ENCODE results near the gene ABHD2.

ABHD2 gene

GRCh38 chr15:89167267-89168176 is 79.3 kb downstream of the ABHD2 start:
- peak; percentile 52 for DNase-seq (ENCODE audit: low read depth)

GRCh38 chr15:89168316-89168833 is 80.1 kb downstream of the ABHD2 start:
- DNase-seq (ENCODE audit: low read depth): no peak

DNA sequence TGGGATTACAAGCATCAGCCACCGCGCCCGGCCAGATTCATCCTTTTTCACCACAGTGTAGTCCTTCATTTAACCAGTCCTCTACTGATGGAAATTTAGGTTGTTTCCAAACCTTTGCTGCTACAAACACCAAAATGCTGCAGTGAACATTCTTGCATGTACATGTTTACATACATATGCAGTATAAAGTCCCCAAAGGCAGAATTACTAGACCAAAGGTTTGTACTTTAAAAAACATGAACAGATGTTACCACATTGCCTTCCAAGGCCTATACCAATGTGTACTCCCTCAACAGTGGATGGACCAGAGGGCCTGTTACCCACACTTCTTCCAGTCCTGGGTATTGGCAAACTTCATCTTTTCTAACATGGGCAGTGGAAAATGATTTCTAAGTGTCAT is 82.1 kb downstream of the ABHD2 start:
- DNase-seq (ENCODE audit: low read depth): no peak

- DNase-seq (ENCODE audit: low read depth): peak; percentile 43
Observed at GRCh38 chr15:89171136-89172072, 83.1 kb downstream of the ABHD2 start.

- no peak for DNase-seq (ENCODE audit: low read depth)
Observed at GRCh38 chr15:89172921-89173320, 84.7 kb downstream of the ABHD2 start.

DNA sequence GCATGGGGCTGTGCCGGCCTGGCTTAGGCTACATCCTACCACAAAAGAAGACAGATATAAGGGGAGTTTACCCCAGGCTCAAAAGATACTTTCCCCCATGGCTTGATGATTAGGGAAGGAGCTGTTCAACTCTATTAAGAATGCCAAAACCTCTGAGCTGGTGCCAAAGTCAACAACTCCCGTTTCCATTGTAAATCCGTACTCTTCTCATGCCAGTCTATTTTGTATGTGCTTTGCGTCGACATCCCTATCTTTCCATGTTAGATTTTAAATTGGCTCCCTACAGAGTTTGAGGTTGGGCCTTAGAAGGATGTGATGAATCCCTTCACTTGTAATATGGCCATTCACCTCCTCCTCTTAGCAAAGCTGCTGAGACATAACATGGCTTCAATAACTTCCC is 86.2 kb downstream of the ABHD2 start:
- DNase-seq (ENCODE audit: low read depth): no peak

- DNase-seq (ENCODE audit: low read depth): no peak
Observed at GRCh38 chr15:89175617-89176191, 87.4 kb downstream of the ABHD2 start.

GRCh38 chr15:89177116-89177515 is 88.9 kb downstream of the ABHD2 start:
- DNase-seq (ENCODE audit: low read depth): no peak

GRCh38 chr15:89177633-89178306 is 89.5 kb downstream of the ABHD2 start:
- DNase-seq (ENCODE audit: low read depth): peak; percentile 75

DNA sequence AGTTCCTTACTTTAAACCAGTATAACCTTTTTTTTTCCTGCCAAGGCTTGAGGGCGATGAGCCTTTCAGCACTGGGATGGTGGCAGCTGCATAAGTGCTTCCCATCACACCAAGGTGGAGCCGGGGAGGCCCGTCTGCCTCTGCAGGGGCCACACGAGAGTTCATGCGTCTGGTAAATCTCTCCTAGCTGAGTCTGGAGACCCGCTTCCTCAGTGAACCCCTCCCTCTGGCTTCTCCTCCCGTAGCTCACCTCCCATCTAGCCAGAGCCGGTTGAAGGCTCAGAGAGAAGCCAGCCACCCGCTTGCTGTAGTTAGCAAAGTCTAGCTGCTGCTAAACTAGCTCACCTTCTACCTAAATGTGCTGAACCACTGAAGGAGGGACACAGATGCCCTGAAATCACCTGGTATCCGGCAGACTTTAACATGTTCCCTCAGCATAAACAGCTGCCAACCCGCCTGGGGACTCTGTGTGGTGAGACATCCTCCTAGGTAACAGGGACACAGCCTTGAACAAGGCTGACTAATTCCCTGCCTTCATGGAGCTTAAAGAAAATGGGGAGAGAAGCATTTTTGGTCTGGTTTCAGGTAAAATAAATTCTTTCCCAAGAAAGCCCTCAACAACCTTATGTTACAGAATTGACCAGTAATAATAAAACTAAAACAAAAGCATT is 90.2 kb downstream of the ABHD2 start:
- no peak for DNase-seq (ENCODE audit: low read depth)

- DNase-seq (ENCODE audit: low read depth): peak; percentile 54
Observed at GRCh38 chr15:89179966-89180875, 92.0 kb downstream of the ABHD2 start.

GRCh38 chr15:89184357-89184756 is 96.1 kb downstream of the ABHD2 start:
- DNase-seq (ENCODE audit: low read depth): no peak

DNA sequence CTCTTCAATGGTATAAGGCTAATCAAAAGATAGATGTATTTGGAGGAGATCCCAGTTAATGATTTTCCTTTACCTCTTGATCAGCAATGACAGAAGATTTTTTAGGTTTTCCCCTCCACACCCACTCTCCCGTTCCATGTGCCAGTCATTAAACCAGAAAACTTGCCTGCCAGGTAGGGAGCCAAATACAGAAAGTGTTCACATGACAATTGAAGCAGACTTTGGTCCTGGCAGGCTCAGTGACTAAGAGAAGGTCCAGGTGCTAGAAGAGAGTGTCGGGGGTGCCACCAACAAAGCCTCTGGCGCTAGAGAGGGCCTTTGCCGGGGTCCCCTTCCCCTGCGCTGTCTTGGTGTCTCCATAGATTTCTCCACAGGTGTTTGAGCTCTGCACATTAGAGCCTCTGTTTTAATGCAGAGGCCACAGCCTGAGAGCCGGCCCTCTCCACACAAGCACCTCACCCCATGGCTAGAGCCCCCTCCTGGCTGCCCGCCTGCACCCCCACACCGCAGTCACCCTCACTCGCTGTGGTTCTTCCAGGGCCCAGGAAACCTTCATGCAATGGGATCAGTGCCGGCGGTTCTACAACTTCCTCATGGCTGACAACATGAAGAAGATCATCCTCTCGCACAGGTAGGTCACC is 96.8 kb downstream of the ABHD2 start:
- no peak for DNase-seq (ENCODE audit: low read depth)

GRCh38 chr15:89186803-89187202 is 98.5 kb downstream of the ABHD2 start:
- DNase-seq (ENCODE audit: low read depth): no peak

- no peak for DNase-seq (ENCODE audit: low read depth)
Observed at GRCh38 chr15:89187301-89187985, 99.2 kb downstream of the ABHD2 start.

DNA sequence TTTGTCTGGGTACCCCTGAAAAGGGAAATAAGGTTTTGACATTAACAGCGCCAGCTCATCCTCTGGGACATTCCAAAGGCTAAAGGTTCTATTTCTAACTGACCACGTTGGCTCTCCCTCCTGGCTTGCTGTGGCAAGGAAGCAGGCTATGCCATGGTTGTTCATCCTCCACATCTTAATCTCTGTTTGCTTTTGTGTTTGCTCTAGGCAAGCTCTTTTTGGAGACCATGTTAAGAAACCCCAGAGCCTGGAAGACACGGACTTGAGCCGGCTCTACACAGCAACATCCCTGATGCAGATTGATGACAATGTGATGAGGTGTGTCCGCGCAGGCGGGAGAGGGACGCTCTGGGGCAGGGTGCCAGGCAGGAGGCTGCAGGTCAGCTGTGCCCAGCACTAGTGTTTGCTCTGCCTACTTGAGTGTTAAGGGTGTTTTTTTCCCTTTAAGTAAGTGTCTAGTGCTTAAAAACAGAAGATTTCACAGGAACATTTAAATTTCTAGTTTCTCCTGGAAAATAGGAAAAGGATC is 99.8 kb downstream of the ABHD2 start:
- no peak for DNase-seq (ENCODE audit: low read depth)

DNA sequence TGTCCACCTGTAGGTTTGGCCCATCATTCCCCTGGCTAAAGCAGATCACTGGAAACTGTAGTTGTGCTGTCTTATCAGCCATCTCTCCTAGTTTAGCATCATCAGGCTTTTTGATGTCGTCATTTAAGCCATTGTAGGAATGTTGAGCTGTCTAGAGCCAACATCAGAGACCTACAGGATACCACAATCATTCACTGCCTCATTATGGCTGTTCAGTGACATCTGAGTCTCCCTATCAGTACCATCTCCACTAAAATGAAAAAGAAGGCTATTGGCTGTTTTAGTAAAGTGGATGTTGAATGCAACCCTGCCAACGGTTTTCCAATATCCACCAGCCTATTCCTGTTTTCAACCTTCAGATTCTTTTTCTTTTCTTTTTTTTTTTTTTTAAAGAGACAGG is 103.9 kb downstream of the ABHD2 start:
- DNase-seq (ENCODE audit: low read depth): peak; percentile 47

GRCh38 chr15:89192766-89193165 is 104.5 kb downstream of the ABHD2 start:
- peak; percentile 57 for DNase-seq (ENCODE audit: low read depth)

GRCh38 chr15:89194608-89195007 is 106.4 kb downstream of the ABHD2 start:
- no peak for DNase-seq (ENCODE audit: low read depth)
